K562 (cell line): ENCODE results near the gene CBX4. TPM values are rescaled to one million over a fixed set of nuclear protein-coding genes. Genes with fewer than 3 reads are reported as not detected.

Experiments
- ATAC-seq: fragments of 200-7000 bp; cut with Tn5 transposase; 3 replicates; pipeline ENCODE4 v1.9.1; 2020; ENCODE audit warnings: moderate library complexity
- BruUV-seq: library from RNA; stranded (reverse); fragments of 400-500 nt; replicated peaks from 2 replicates; lab custom pipeline; 2021; lab: Mats Ljungman, UMichigan
- CTCF ChIA-PET: fragments of 300-600 bp; formaldehyde crosslinking; extraction: SDS; loops from one replicate; lab custom pipeline; 2021; ENCODE audit warnings: low intra/inter-chr PET ratio; lab: Yijun Ruan, JAX
- POLR2A ChIA-PET: fragments of 300-600, 350-650 bp; sonication (Branson Sonifier 250); formaldehyde crosslinking; extraction: SDS; loops from one replicate; lab custom pipeline; 2021; ENCODE audit warnings: antibody characterized with exemption, inconsistent platforms; lab: Yijun Ruan, JAX
- DNase-seq, 4 experiments: peaks; one replicate each; pipeline versions ENCODE4 v3.0.0 to v3.0.0-alpha.2; 2011 to 2018; ENCODE audit warnings: low spot score in 3 of 4, mixed read lengths in 3 of 4; ENCODE audit errors: extremely low read depth in 1 of 4
- FAIRE-seq: peaks from 2 replicates; lab custom pipeline; 2011; peaks lifted over from hg19 to GRCh38; lab: Jason Lieb, UNC
- H2AFZ ChIP-seq: 2 replicates; pipeline ENCODE4 v1.6.0; 2011; ENCODE audit warnings: low read depth, low read length, control low read depth, inconsistent platforms
- H3K27ac ChIP-seq: fragments of 200-600 bp; 3 replicates; pipeline ENCODE4 v1.8.0; 2011; ENCODE audit warnings: low read depth, mild to moderate bottlenecking, control low read depth, inconsistent platforms, low read length, moderate library complexity, mixed read lengths; ENCODE audit errors: extremely low read depth
- H3K27me3 ChIP-seq, 2 experiments: fragments of 300-600 bp in 1 of 2; 2 replicates in 1 of 2; 3 replicates in 1 of 2; pipeline versions ENCODE4 v1.6.0 to v1.8.0; 2011; ENCODE audit warnings: inconsistent platforms in 2 of 2, low read length in 2 of 2, mild to moderate bottlenecking in 1 of 2, mixed read lengths in 1 of 2, moderate library complexity in 1 of 2; ENCODE audit not compliant: control insufficient read depth in 2 of 2, insufficient read depth in 2 of 2
- H3K36me3 ChIP-seq: fragments of 300-600 bp; 3 replicates; pipeline ENCODE4 v1.8.0; 2011; ENCODE audit warnings: mild to moderate bottlenecking, low read length, inconsistent platforms; ENCODE audit not compliant: control insufficient read depth, insufficient read depth
- H3K4me1 ChIP-seq, 2 experiments: fragments of 200-600 bp in 1 of 2; replicated peaks in 1 of 2; 2 replicates in 1 of 2; 3 replicates in 1 of 2; pipeline versions ENCODE4 v1.5.1 to v1.8.0; 2011; ENCODE audit warnings: inconsistent platforms in 2 of 2, low read length in 2 of 2, mild to moderate bottlenecking in 1 of 2, mixed read lengths in 1 of 2, moderate library complexity in 1 of 2; ENCODE audit not compliant: control insufficient read depth in 2 of 2, insufficient read depth in 2 of 2
- H3K4me2 ChIP-seq: 2 replicates; pipeline ENCODE4 v1.6.1; 2011; ENCODE audit warnings: low read length, control low read depth, inconsistent platforms, mixed read lengths; ENCODE audit not compliant: insufficient read depth
- H3K4me3 ChIP-seq: fragments of 200-600 bp; sonication (generic), shearing (Covaris generic); 2 replicates; pipeline ENCODE4 v1.5.1; 2016; ENCODE audit warnings: control low read depth, inconsistent platforms
- H3K79me2 ChIP-seq: fragments of 200-600 bp; 3 replicates; pipeline ENCODE4 v1.8.0; 2011; ENCODE audit warnings: low read length, inconsistent platforms; ENCODE audit not compliant: control insufficient read depth, insufficient read depth
- H3K9ac ChIP-seq, 2 experiments: 2 replicates each; pipeline versions ENCODE4 v1.6.0 to v1.6.1; 2011; ENCODE audit warnings: low read depth in 2 of 2, low read length in 2 of 2, control low read depth in 1 of 2, inconsistent platforms in 1 of 2, mild to moderate bottlenecking in 1 of 2, mixed read lengths in 1 of 2; ENCODE audit not compliant: insufficient read depth in 1 of 2
- H3K9me1 ChIP-seq: one replicate; pipeline ENCODE4 v1.6.0; 2011; ENCODE audit warnings: inconsistent platforms, mild to moderate bottlenecking, low read length, moderate library complexity; ENCODE audit not compliant: control insufficient read depth, insufficient read depth
- H3K9me3 ChIP-seq: replicated peaks from 2 replicates; pipeline ENCODE4 v1.5.1; 2011; ENCODE audit warnings: low read depth, low read length, inconsistent platforms; ENCODE audit not compliant: control insufficient read depth, insufficient read depth
- H4K20me1 ChIP-seq: replicated peaks from 2 replicates; pipeline ENCODE4 v1.6.1; 2011; ENCODE audit warnings: low read length, inconsistent platforms, mixed read lengths; ENCODE audit not compliant: control insufficient read depth, insufficient read depth
- BCL6 ChIP-seq: fragments of 250-450 bp; sonication (Bioruptor Pico); IDR thresholded peaks from 2 replicates; pipeline ENCODE4 v1.4.0; 2020
- HSF4 ChIP-seq: fragments of 250-450 bp; sonication (Bioruptor Pico); IDR thresholded peaks from 2 replicates; pipeline ENCODE4 v2.1.2; 2022; ENCODE audit warnings: mild to moderate bottlenecking, moderate library complexity, borderline replicate concordance
- RAD51 ChIP-seq: fragments of 450-650 bp; IDR thresholded peaks from 2 replicates; pipeline ENCODE4 v1.7.1; 2016; ENCODE audit warnings: low read depth, mild to moderate bottlenecking, borderline replicate concordance
- RBM17 ChIP-seq: fragments of 200-400 bp; formaldehyde crosslinking; IDR thresholded peaks from 2 replicates; pipeline ENCODE4 v1.6.1; 2017; ENCODE audit warnings: low read depth, mild to moderate bottlenecking, low read length, borderline replicate concordance
- SIX5 ChIP-seq, 2 experiments: IDR thresholded peaks; 2 replicates each; pipeline ENCODE4 v1.6.1; 2011; ENCODE audit warnings: low read length in 2 of 2, borderline replicate concordance in 1 of 2, low read depth in 1 of 2, mild to moderate bottlenecking in 1 of 2, moderate library complexity in 1 of 2; ENCODE audit not compliant: insufficient read depth in 1 of 2
- SRSF1 ChIP-seq: fragments of 200-400 bp; formaldehyde crosslinking; IDR thresholded peaks from 2 replicates; pipeline ENCODE4 v1.6.1; 2017; ENCODE audit warnings: mild to moderate bottlenecking, low read depth, low read length, moderate library complexity
- ZNF3 ChIP-seq: fragments of 250-450 bp; sonication (Bioruptor Pico); IDR thresholded peaks from 2 replicates; pipeline ENCODE4 v1.5.0; 2021; ENCODE audit warnings: mild to moderate bottlenecking, moderate library complexity
- ZNF551 ChIP-seq: fragments of 250-450 bp; sonication (Bioruptor Pico); IDR thresholded peaks from 2 replicates; pipeline ENCODE4 v1.5.0; 2021; ENCODE audit warnings: mild to moderate bottlenecking, moderate library complexity
- WGBS: fragments of 100-300 bp; shearing (Covaris generic); methylation state at CpG from one replicate; pipeline ENCODE4 v1.1.6; 2016; ENCODE audit warnings: low coverage, mixed read lengths; ENCODE audit not compliant: insufficient coverage; ENCODE audit errors: missing lambda C conversion rate; 5-methylcytosine and 5-hydroxymethylcytosine counted together
- in situ Hi-C: fragments of 300-500 bp; cut with MboI; formaldehyde crosslinking; loops from 4 replicates; pipeline ENCODE4 v1.15.0; 2018; ENCODE audit warnings: inconsistent platforms, mixed read lengths
- intact Hi-C: fragments of 100-400 bp; cut with micrococcal nuclease; formaldehyde crosslinking; loops from 2 replicates; pipeline ENCODE4 v1.14.2; 2022
- polyA plus RNA-seq, 8 experiments: library from polyadenylated mRNA; depleted of rRNA in 4 of 8; stranded (reverse) in 5 of 8; unstranded in 3 of 8; fragments of >200 nt; fragmentation: Nextera tagmentation in 2 of 8; fragmentation: Illumina TruSeq in 1 of 8; extraction: Ambion mirVana in 2 of 8; extraction: Trizol in 1 of 8; gene quantifications; 2 replicates each; pipeline versions ENCODE4 v1.2.1 to v1.2.3, GENCODE V29; 2011 to 2014; ENCODE audit warnings: inconsistent platforms in 1 of 8, missing spikeins in 1 of 8
- total RNA-seq, 7 experiments: library from RNA; depleted of rRNA in 6 of 7; stranded (reverse); fragments of >200 nt in 6 of 7; fragmentation: Illumina TruSeq in 2 of 7; extraction: Trizol in 2 of 7; gene quantifications; 2 replicates each; pipeline versions ENCODE4 v1.2.1 to v1.2.3, GENCODE V29; 2011 to 2021; ENCODE audit warnings: low replicate concordance in 1 of 7
- TF ChIP-seq, protein P1 (sequence below): fragments of 450-650 bp; conservative IDR thresholded peaks from 2 replicates; pipeline ENCODE4 v1.6.1; 2016; ENCODE audit warnings: missing genetic modification characterization, low read depth, mild to moderate bottlenecking, control low read depth, missing compliant biosample characterization

The CBX4 gene
- total and polyA plus RNA-seq, 9 of the 15 experiments (the other 6 are each of a cell fraction or from before 2014, with no cell fraction given) = 0.98 to 50.5 (median 10.0) TPM

DNA sequence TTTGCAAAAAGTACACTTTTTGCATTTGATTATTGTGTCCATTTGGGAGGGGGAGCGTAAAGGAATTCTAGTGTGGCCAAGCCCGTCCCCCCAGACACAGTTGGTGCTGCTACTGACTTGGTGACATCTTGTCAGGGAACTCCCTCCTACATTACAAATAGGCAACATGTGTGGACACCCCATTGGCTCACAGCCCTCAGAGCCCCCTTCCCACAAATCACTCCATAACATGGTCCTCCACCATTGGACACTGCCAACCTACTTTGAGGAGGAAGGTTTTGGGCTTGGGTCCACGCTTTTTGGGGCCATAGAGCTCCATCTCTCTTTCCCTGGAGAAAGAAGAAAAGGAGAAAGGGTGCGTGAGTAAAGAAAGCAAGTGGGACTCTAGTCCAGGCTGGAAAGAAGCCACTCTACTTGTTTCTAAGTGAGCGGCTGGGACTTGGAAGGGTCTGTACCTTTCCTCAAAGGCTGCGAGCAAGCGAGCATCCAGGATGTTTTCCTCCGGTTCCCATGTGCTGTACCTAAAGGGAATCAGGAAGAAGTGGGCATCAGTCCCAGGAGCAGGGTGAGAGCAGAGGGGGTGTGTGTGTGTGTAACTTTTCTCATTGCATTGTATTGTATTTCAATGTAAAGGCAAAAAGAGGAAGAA is 43.3 kb downstream of the CBX4 start:
- Histone ChIP-seq H3K9ac (peak overlapping the region; percentile 87 to 100; a peak in 3 of 4 replicates), H3K4me2 (peak overlapping the region; percentile 88), H2AFZ (no peak overlapping the region), H3K4me3 (peak overlapping the region; percentile 84), H3K79me2 (peaks cover 20% of the 10 kb centered on the region), H3K9me3 (no peaks in the 10 kb centered on the region), H3K36me3 (peaks cover 20% of the 10 kb centered on the region; the same call in 2 of the 3 replicates), H3K27ac (peak overlapping the region; percentile 96; the same call in 2 of the 3 replicates), H4K20me1 (no peaks in the 10 kb centered on the region), H3K27me3 (no peaks in the 10 kb centered on the region), H3K4me1 (peaks cover 21 to 73% of the 10 kb centered on the region in 2 experiments), H3K9me1 (no peaks in the 10 kb centered on the region)
- TF ChIP-seq BCL6 (CRISPR knock-in tag) (no peak), SRSF1 (no peak), ZNF3 (CRISPR knock-in tag) (no peak), SIX5 (IDR thresholded peaks at IDR 0.05; ENCODE audit: borderline replicate concordance in 1 of 2, insufficient read depth in 1 of 2, low read depth in 1 of 2, low read length in 2 of 2) (no peak), ZNF551 (CRISPR knock-in tag) (no peak), RBM17 (no peak), RAD51 (no peak), HSF4 (CRISPR knock-in tag) (no peak)
- TF ChIP-seq, protein P1, sequence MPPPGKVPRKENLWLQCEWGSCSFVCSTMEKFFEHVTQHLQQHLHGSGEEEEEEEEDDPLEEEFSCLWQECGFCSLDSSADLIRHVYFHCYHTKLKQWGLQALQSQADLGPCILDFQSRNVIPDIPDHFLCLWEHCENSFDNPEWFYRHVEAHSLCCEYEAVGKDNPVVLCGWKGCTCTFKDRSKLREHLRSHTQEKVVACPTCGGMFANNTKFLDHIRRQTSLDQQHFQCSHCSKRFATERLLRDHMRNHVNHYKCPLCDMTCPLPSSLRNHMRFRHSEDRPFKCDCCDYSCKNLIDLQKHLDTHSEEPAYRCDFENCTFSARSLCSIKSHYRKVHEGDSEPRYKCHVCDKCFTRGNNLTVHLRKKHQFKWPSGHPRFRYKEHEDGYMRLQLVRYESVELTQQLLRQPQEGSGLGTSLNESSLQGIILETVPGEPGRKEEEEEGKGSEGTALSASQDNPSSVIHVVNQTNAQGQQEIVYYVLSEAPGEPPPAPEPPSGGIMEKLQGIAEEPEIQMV (tag) = no peak
- BruUV-seq = TSS peak; percentile 86
- POLR2A ChIA-PET = interaction anchor here (1.1 to 2.1 kb wide), 2 partner anchors 12 to 40 kb away, joined by 8 to 18 read pairs; no protein-coding TSS in a partner anchor
- ATAC-seq (no peak), DNase-seq (no peak), FAIRE-seq (peak; percentile 67)
- WGBS = 65% methylated on average over 7 of the region's 8 CpGs
- in situ Hi-C loops = no loop called here
- CTCF ChIA-PET = no interaction called here
- intact Hi-C loops = loop anchor here (5.0 kb wide), 1 partner anchor 41 kb away; the partner anchor contains the start of gene CBX4
